GM18907 (cell line): ENCODE results near the gene NKAIN2.
"Not testable (repeated sequence)": the region's sequence is repeated elsewhere in the genome, so short reads cannot be mapped to it uniquely, and the experiment has no call there.

Experiments used
- ATAC-seq: cut with Tn5 transposase; IDR thresholded peaks from one replicate; pipeline ENCODE4 v1.9.1; 2021; ENCODE audit warnings: mild to moderate bottlenecking, moderate library complexity; ENCODE audit not compliant: unreplicated experiment

The NKAIN2 gene

DNA sequence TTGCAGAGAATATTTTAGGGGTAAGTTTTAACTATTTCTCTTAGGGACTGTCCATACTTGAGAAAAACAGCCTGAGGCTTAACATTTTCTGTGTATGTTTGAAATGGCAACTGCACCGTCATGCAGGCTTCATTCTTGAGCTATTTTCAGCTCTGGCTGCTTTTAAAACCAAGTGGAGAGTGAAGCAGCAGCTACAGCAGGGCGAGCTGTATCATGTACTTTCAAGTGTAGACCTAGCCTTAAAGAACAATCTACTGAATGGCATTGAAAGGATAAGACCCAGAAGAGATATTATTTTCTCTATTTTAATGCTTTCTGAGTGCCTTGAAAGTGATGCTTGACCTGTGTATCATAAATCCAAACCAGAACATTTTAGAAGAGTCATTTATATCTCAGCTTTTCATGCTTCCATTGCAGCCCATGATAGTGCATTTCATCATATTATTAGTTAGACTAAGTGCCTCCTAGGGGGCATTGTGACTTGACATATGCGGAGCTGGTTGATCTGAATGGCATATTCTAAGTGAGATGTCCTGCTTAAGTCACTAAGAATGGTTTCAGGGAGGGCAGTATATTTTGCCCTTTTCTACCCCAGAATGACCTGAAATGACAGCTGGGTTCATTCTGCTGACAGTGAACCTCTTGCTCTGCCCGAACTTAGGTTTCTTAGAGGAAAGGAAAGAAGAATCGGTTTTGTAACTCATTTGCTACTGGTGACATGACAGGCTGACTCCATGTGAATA, 85.3 kb downstream of the NKAIN2 start:
- no peak for ATAC-seq

- no peak for ATAC-seq
Observed at GRCh38 chr6:123895346-123895745, 91.7 kb downstream of the NKAIN2 start.

DNA sequence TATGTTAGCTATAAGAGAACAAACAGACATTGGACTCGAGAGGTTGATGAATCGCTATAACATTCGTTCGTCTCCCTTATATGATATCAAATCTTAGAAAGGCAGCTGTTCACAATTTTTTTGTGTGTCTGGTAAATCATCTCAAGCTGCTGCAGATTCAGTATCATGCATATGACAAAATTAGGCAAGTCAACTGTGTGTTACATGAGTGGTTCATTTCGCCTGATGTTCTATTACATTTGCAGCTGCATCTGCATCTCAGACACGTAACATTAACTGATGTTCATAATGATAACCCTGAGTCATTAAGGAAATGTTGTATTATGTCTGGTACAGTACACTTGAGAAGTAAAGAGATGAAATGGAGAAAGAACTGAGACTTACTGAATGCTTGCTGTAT, 92.1 kb downstream of the NKAIN2 start:
- no peak for ATAC-seq

GRCh38 chr6:123896869-123897268, 93.2 kb downstream of the NKAIN2 start:
- no peak for ATAC-seq

- no peak for ATAC-seq
Observed at GRCh38 chr6:123897965-123898364, 94.3 kb downstream of the NKAIN2 start.

GRCh38 chr6:123898665-123899064, 95.0 kb downstream of the NKAIN2 start:
- ATAC-seq: peak; percentile 66

DNA sequence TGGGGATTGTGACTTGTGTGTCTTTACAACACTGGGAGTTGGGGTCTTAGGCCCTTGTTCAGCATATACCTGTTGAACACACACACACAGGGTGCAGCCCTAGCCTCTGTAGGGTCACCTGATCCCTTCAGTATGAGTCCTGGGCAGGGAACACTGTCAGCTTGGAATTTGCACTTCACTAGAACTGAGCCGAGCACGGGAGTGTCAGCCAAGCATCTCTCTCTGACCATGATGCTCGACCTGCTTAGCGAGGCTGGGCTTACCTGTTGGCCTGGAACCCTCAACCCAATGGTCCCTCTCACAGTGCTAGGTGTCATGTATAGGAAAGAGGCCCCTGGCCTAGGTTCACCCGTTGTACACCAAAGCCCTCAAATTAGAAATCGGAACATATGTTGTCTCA, 96.1 kb downstream of the NKAIN2 start:
- ATAC-seq: no peak

GRCh38 chr6:123901436-123901835, 97.8 kb downstream of the NKAIN2 start:
- no peak for ATAC-seq

GRCh38 chr6:123902738-123903313, 99.2 kb downstream of the NKAIN2 start:
- no peak for ATAC-seq

GRCh38 chr6:123904228-123904627, 100.6 kb downstream of the NKAIN2 start:
- no peak for ATAC-seq

DNA sequence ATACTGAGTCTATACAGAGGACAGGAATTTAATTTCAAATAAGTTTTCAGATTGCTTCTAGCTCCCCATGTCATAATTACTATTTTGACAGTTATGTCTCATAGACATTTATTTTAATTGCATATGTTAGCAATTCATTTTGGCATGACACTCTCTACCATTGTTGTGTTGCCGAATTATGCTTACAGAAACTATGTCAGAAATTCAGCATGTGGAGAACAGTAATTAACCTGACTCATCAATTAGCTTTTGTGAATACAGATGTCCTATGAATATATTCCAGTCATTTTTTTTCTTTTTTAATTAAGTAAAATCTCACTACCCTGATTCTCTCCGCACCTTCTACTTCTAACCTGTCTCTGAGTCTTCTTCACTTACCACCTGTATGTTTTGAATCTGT, 105.1 kb downstream of the NKAIN2 start:
- no peak for ATAC-seq

GRCh38 chr6:123909989-123910388, 106.3 kb downstream of the NKAIN2 start:
- ATAC-seq: no peak

DNA sequence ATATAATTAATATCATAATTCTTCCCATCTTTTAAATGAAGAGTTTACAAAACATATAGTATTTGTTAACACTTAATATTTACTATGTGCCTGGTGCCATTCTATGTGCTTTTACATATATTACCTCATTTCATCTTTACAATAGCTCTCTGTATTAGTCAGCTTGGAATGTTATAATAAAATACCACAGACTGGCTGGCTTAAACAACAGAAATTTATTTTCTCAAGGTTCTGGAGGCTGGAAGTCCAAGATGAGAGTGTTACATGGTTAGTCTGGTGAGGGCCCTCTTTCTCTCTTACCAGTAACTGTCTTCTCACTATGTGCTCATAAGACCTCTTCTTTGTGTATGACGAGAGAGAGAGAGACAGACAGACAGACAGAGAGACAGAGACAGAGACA, 110.2 kb downstream of the NKAIN2 start:
- no peak for ATAC-seq

DNA sequence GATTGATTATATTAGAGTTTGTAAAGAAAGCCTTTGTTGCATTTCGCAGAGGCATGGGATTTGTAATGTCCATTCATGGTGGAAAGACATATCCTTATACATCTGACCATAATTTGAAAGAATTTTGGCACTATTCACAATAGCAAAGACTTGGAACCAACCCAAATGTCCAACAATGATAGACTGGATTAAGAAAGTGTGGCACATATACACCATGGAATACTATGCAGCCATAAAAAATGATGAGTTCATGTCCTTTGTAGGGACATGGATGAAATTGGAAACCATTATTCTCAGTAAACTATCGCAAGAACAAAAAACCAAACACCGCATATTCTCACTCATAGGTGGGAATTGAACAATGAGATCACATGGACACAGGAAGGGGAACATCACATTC, 119.7 kb downstream of the NKAIN2 start:
- not testable (repeated sequence) for ATAC-seq

- peak; percentile 99 for ATAC-seq
Observed at GRCh38 chr6:123925350-123925749, 121.7 kb downstream of the NKAIN2 start.

DNA sequence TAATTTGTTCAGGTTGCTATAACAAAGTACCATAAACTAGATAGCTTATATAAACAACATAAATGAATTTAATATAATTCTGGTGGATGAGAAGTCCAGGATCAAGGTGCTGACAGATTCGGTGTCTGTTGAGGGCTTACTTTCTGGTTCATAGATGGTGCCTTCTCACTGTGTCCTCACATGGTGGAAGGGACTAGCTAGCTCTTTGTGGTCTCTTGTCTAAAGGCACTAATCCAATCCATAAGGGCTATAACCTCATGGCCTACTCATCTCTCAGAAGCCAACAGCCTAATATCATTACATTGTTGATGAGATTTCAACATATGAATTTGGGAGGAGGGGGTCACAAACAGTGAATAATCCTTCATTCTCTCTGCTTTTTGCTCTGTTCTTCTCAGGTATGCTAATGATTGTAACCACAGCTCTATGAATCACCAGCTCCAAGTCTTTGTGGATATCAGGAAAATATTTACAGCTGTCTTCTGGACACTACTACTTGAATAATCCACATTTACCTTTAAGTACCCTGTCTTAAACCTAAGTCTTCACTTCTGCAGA, 122.3 kb downstream of the NKAIN2 start:
- peak; percentile 27 for ATAC-seq

DNA sequence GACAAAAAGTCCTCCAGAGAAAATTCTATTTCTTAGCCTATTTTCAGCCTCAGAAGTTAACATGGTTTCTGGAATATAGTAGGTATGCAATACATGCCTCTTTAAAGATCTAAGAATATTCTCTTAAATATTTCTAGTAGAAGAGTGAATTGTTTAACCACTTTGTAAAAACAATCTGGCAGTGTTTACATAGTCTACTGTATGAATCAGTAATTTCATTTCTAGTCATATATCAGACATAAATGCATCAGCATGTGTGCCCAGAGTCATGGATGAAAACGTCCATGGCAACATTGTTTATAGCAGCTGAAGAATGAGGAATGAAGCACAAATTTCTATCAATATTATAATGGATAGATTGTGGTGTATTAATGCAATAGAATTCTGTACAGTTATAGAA, 124.9 kb downstream of the NKAIN2 start:
- ATAC-seq: no peak

- no peak for ATAC-seq
Observed at GRCh38 chr6:123931928-123932327, 128.3 kb downstream of the NKAIN2 start.

DNA sequence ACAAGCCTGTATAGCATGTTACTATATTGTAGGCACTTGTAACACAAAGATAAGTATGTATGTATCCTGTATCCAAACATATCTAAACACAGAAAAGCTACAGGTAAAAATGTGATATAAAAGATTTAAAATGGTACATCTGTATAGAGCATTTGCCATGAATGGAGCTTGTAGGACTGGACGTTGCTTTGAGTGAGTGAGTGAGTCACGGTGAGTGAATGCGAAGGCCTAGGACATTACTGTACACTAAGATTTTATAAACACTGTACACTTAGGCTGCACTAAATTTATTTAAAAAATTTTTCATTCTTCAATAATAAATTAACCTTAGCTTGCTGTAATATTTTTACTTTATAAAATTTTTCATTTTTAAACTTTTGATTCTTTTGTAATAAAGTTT, 136.9 kb downstream of the NKAIN2 start:
- ATAC-seq: no peak

DNA sequence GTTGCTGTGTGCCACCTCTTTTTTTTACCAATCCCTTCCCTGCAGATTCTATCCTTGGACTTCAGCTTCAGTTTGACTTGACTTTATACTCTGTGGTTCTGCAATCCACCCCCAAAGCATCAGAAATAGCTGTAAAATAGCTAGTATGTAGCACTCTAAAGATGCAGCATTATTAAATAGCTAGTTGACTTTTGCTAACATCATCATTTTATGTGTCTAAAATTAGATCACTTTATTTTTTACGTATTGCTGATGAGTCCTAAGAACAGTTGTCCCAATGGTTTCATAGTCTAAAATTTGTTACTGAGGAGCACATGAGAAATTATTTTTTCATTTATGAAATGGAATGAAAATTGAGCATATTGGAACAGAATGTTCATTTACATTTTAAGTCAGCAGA, 138.2 kb downstream of the NKAIN2 start:
- ATAC-seq: no peak

GRCh38 chr6:123945386-123945785, 141.7 kb downstream of the NKAIN2 start:
- ATAC-seq: no peak

- no peak for ATAC-seq
Observed at GRCh38 chr6:123953920-123954319, 150.3 kb downstream of the NKAIN2 start.
